HG03139 (cell line): ENCODE measurements around the gene GIPC1.
"Not testable (repeated sequence)": the region's sequence is repeated elsewhere in the genome, so short reads cannot be mapped to it uniquely, and the experiment has no call there.

Experiments used
- ATAC-seq: cut with Tn5 transposase; IDR thresholded peaks from one replicate; pipeline ENCODE4 v1.9.1; 2021; ENCODE audit not compliant: unreplicated experiment

The GIPC1 gene

GRCh38 chr19:14496029-14496833 is at the start of gene GIPC1:
TSS of gene GIPC1 (minus strand) at chr19:14496127. CDS start at chr19:14482976, 13,151 bp downstream.
- ATAC-seq: no peak

DNA sequence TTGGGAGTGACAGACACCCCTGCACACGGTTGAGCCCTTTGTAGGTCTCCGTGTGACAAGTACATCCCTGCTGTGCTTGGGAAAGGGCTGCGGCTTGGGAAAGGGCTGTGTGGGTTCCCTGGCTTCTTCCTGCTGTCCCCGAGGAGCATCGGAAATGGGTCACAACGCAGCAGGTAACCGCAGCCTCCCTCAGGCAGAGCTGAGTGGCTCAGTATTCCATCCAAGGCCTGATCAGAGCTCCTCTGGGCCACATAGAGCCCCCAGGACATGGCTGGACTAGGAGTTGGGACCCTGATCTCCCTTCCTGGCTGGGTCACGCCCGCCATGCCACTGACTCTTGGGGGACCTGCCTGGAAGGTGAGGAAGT is 49.8 kb upstream of the GIPC1 start:
- no peak for ATAC-seq

GRCh38 chr19:14544977-14545715 is 49.2 kb upstream of the GIPC1 start:
- ATAC-seq: no peak

- ATAC-seq: no peak
These were observed 48.1 kb upstream of the GIPC1 start for GRCh38 chr19:14544047-14544446.

DNA sequence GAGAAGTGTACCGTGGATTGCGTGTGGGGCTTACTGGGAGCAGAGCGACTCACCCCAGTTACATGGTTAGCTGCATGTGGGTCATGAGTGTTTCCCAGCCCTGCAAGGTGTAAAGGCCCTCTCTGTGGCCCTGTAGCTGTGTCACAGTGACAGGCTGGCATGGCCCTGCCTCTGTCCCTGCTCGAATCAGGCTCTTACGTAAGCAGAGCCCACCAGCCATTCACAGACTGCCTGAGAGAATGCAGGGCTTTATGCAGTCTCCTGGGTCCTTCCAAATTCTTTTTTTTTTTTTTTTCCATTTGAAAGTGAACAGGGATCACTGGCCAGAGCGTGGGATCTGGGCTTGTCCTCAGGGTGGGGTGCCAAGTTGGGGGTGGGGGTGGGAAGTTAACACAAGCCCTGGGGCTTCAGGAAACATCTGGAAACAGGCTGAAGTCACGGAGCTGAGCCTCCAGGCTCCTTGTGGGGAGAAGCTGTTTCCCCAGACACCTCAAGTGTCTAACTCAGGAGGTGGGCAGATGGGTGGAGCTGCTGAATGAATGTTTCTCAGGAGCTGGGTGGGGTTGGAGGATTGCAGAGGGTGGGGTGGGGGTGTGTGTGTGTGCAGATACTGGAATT is 46.9 kb upstream of the GIPC1 start:
- ATAC-seq: no peak

DNA sequence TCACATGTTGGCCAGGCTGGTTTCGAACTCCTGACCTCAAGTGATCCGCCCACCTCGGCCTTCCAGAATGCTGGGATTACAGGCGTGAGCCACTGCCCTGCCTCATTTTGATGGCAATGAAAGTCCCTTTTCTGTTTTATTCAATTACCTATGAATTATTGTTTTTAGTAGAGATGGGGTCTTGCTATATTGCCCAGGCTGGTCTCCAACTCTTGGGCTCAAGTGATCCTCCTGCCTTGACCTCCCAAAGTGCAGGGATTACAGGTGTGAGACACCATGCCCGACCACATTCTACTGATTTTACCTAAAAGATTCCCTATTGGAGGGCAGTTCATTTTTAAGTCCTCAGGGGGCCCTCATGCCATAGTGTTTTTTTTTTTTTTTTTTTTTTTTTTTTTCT is 46.1 kb upstream of the GIPC1 start:
- not testable (repeated sequence) for ATAC-seq

DNA sequence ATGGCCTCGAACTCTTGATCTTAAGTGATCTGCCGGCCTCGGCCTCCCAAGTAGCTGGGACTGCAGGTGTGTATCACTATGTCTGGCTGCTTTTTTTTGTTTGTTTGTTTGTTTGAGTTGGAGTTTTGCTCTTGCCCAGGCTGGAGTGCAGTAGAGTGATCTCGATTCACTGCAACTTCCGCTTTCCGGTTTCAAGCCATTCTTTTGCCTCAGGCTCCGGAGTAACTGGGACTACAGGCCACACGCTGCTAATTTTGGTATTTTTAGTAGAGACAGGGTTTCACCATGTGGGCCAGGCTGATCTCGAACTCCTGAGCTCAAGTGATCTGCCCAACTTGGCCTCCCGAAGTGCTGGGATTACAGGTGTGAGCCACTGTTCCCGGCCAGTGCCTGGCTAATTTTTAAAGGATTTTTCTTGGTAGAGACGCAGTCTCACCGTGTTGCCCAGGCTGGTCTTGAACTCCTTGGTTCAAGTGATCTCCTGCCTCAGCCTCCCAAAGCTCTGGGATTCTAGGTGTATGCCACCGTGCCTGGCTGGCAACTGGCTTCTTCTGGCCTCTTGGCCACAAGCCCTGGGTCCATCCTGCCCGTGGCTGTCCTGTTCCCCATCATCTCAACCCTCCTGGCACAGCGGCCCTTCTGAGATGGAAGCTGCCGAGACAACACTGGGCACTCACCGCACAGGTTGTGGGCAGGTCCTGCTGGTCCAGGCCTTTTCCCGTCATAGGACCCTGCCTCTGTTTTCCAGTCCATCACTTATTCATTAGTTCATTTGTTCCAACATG is 45.0 kb upstream of the GIPC1 start:
- ATAC-seq: no peak

GRCh38 chr19:14536926-14537692 is 41.2 kb upstream of the GIPC1 start:
- no peak for ATAC-seq

DNA sequence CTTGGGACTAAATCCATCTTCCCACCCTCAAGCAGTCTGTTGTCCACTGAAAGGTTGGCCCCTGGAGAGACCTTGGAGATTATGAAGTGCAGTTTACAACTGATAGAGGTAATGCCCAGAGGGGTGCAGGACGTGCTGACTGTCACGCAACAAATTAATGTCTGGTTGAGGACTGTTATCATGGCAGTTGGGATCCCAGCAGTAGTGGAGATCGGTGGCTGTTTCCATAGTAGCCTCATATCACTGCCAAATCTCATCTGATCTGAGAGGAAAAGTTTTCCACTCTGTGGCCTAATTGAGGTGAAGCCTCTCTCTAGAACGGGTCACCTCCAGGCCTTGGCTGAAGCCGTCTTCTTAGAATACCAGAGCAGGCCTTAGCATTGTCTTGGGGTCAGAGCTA is 37.5 kb upstream of the GIPC1 start:
- no peak for ATAC-seq

GRCh38 chr19:14530506-14530905 is 34.6 kb upstream of the GIPC1 start:
- ATAC-seq: no peak

DNA sequence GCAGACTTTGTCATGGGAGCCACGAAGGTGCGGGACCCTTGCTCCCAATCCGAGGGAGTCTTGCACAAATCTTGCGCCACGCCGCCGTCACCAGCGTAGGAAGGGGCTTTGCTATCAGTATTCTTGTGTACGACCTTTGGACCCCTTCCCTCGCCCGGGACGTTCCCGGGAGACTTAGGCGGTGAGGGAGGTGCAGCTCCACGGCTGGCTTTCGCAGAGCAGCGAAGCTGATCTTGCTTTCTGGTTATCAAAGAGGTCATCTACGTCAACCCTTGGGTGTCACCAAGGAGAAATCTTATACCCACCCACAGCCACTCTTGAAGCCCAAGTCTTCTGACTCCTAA is 34.0 kb upstream of the GIPC1 start:
- no peak for ATAC-seq

GRCh38 chr19:14529254-14530004 is 33.5 kb upstream of the GIPC1 start, which contains the start of gene TECR:
TSS of gene TECR (plus strand) at chr19:14529594. CDS start at chr19:14529697, 103 bp downstream.
- ATAC-seq: peak; percentile 90

DNA sequence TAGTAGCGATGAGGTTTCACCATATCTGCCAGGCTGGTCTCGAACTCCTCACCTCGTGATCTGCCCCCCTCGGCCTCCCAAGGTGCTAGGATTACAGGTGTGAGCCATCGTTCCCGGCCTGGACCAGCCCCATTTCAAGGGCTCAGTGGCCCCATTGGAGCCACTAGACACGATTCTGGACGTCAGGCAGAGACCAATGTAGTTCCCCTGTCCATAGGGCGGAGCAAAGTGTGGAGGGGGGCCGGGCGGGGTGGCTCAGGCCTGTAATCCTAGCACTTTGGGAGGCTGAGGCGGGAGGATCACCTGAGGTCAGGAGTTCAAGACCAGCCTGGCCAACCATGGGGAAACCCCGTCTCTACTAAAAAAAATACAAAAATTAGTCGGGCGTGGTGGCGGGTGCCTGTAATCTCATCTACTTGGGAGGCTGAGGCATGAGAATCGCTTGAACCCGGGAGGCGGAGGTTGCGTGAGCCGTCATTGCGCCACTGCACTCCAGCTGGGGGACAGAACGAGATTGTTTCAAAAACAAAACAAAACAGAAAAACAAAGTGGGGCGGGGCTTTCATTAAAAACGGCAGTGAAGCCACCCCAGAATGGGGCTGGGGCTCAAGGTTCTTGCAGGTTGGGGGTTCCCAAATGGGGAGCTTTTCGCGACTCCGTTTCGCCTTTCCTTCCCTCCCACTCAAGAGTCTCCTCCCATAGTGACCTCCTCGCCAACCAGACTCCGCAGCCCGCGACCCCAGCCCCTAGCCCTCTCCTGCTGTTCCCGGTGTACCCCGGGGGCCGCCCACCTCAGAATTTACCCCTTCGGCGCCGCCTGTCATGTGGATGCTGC is 32.7 kb upstream of the GIPC1 start:
- no peak for ATAC-seq

DNA sequence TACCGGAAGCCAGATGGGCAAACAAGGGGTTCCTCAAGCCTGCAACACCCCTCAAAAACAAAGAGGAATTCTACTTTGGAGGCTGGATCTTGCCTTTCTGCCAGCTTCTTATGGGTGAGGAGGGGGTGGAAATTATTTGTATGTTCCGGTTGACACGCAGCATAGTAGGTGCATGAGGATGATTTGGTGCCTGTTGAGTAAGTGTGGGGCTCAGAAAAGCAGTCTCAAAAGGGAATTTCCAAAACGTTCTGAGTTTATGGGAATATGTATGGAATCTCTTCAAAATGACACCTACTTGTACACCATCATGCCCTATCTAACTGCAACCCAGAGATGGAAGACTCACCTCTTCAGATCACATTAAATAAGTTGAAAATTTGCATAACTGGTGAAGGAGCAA is 30.5 kb upstream of the GIPC1 start:
- ATAC-seq: no peak

DNA sequence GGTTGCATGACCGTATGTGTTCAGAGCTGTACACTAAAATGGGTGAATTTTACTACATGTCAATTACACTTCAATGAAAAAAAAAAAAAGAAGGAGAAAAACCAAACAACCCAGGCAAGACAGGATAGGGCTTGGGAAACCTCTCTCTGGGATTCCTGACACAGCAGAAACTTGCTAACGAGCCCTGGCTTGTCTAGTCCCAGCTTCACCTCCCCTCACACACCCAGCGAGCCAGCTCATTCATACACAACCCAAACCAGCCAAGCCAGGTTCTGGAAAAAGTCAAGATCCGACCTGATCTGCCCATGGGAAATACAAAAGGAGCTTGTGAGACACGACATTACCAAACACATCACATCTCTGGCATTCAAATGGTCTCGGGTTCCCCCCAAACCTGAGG is 29.8 kb upstream of the GIPC1 start:
- ATAC-seq: no peak

GRCh38 chr19:14520543-14520942 is 24.6 kb upstream of the GIPC1 start:
- ATAC-seq: no peak

DNA sequence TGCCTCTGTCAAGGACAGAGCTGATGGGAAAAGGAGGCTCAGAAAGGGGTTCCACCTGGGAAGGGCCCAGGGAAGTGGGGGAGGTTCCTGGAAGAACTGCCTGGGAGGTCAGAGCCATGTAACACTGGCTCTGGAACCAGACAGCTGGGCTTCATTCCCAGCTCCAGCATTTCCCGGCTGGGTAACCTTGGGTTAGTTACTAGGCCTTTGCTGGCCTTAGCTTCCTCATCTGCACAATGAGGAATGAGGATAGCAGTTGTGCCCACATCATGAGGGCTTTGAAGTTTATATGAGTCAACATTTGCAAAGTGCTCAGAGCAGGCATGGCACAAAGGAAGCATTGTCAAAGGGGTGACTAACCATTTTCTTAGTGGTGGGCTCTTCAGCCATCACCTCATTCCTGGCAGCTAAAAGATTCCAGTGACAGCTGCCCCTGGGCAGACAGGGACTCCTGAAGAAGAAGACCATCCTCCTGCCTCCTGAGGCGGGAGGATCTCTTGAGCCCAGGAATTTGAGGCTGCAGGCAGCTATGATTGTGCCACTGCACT is 24.0 kb upstream of the GIPC1 start:
- no peak for ATAC-seq

- no peak for ATAC-seq
These were observed 23.4 kb upstream of the GIPC1 start for GRCh38 chr19:14519245-14519859.
